ENCODE results near the gene HSFY1.
"Not testable (repeated sequence)": the region's sequence is repeated elsewhere in the genome, so short reads cannot be mapped to it uniquely, and the experiment has no call there.

DNA sequence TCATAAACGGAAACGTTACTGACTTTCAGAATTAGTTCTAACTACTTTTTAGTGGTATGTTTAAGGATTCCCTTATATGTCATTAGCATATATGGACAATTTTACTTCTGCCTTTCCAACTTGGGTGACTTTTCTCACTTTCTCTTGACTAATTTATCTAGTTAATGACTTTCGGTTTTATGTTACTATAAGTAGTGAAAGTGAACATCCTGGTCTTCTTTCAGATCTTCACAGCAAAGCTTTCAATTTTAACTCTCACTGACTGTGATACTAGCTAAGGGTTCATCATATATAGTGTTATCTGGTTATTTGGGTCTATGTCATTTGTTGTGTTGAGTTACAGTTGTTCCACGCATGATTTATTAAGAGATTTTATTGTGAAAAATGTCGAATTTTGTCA lies 42.3 kb upstream of the HSFY1 start:
- TF ChIP-seq, protein P1, sequence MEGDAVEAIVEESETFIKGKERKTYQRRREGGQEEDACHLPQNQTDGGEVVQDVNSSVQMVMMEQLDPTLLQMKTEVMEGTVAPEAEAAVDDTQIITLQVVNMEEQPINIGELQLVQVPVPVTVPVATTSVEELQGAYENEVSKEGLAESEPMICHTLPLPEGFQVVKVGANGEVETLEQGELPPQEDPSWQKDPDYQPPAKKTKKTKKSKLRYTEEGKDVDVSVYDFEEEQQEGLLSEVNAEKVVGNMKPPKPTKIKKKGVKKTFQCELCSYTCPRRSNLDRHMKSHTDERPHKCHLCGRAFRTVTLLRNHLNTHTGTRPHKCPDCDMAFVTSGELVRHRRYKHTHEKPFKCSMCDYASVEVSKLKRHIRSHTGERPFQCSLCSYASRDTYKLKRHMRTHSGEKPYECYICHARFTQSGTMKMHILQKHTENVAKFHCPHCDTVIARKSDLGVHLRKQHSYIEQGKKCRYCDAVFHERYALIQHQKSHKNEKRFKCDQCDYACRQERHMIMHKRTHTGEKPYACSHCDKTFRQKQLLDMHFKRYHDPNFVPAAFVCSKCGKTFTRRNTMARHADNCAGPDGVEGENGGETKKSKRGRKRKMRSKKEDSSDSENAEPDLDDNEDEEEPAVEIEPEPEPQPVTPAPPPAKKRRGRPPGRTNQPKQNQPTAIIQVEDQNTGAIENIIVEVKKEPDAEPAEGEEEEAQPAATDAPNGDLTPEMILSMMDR (IDR thresholded peaks at IDR 0.05): not testable (repeated sequence)
- TF ChIP-seq POLR2AphosphoS5, POLR2A (IDR thresholded peaks at IDR 0.05): not testable (repeated sequence)

Measured in gastroesophageal sphincter (tissue), 3 donors.